Muscle of leg (tissue), 11 donors: ENCODE results near the gene DENND6B. TPM values are rescaled to one million over a fixed set of nuclear protein-coding genes. Genes with fewer than 3 reads are reported as not detected.

Experiments
- DNase-seq: peaks from one replicate; pipeline ENCODE4 v3.0.0; 2013
- H3K27ac ChIP-seq: one replicate; pipeline ENCODE4 v1.5.1; 2013; ENCODE audit warnings: mild to moderate bottlenecking, low read length, control low read depth
- H3K27me3 ChIP-seq: one replicate; pipeline ENCODE4 v1.6.1; 2013; ENCODE audit warnings: low read length; ENCODE audit not compliant: control insufficient read depth, insufficient read depth
- H3K36me3 ChIP-seq: one replicate; pipeline ENCODE4 v1.6.1; 2013; ENCODE audit warnings: low read length; ENCODE audit not compliant: control insufficient read depth, insufficient read depth
- H3K4me1 ChIP-seq: one replicate; pipeline ENCODE4 v1.6.1; 2013; ENCODE audit warnings: low read length; ENCODE audit not compliant: control insufficient read depth, insufficient read depth
- H3K4me3 ChIP-seq: one replicate; pipeline ENCODE4 v1.5.1; 2013; ENCODE audit warnings: low read length, control low read depth
- H3K9me3 ChIP-seq: replicated peaks from 2 replicates; pipeline ENCODE4 v1.6.1; 2013; ENCODE audit warnings: low read depth, low read length; ENCODE audit not compliant: control insufficient read depth
- WGBS: methylation state at CpG from one replicate; pipeline ENCODE4 v1.1.5; 2013; ENCODE audit warnings: missing lambda C conversion rate; ENCODE audit not compliant: insufficient coverage; 5-methylcytosine and 5-hydroxymethylcytosine counted together
- polyA plus RNA-seq, 8 donors: library from polyadenylated mRNA; unstranded; fragments of 120-200 nt; gene quantifications; one replicate each; pipeline versions ENCODE4 v1.2.1 to v1.2.3, GENCODE V29; 2013; ENCODE audit warnings: inconsistent platforms in 1 of 8, low replicate concordance in 1 of 8; ENCODE audit not compliant: insufficient read length in 8 of 8, insufficient read depth in 1 of 8
- total RNA-seq: library from RNA; stranded (reverse); fragments of 120-200 nt; gene quantifications from one replicate; pipeline ENCODE4 v1.2.4, GENCODE V29; 2013

The DENND6B gene
- total and polyA plus RNA-seq, 9 donors: 2.0 to 7.1 (median 4.7) TPM

- Histone ChIP-seq H3K9me3 (no peaks in the 10 kb centered on the region), H3K36me3 (peaks cover 81% of the 10 kb centered on the region), H3K4me3 (no peak overlapping the region), H3K27ac (no peak overlapping the region), H3K27me3 (no peaks in the 10 kb centered on the region), H3K4me1 (peaks cover 8% of the 10 kb centered on the region)
- DNase-seq: no peak
- 92% methylated on average over 31 of the region's 31 CpGs for WGBS
Measured at GRCh38 chr22:50287731-50288130, 39.1 kb downstream of the DENND6B start.

DNA sequence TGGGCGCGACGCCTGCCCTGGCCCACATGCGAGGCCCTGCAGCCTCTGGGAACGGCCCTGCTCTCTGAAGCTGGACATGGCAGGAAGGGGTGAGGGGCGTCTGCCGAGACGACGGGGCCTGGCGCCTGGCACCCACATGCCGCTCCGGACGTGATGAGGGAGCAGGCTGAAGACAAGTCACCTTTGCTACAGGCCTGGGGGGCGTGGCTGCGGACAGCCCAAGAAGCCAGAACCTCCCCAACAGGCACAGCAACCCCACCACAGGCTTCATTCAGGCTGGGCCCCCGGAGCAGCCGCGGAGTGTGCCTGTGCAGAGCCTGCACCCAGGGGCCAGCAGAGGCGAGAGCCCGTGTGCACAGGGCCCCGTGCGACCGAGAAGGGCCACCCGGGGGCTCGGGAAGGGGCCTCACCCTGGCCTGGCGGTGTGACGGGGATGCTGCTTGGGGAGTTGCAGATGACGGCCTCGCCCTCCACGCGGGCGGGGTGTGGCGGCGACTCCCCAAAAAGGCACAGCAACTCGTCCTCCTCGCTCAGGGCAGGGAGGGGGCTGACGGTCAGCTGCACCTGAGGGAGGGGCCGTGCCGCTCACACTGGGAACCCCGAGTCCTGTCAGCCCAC is 40.0 kb downstream of the DENND6B start:
- Histone ChIP-seq H3K27me3 (no peaks in the 10 kb centered on the region), H3K4me3 (no peak overlapping the region), H3K36me3 (peaks cover 87% of the 10 kb centered on the region), H3K4me1 (peaks cover 11% of the 10 kb centered on the region), H3K27ac (no peak overlapping the region), H3K9me3 (no peaks in the 10 kb centered on the region)
- no peak for DNase-seq
- WGBS: 84% methylated on average over 36 of the region's 40 CpGs

GRCh38 chr22:50286275-50286674 is 40.5 kb downstream of the DENND6B start:
- Histone ChIP-seq H3K9me3 (no peaks in the 10 kb centered on the region), H3K27me3 (no peaks in the 10 kb centered on the region), H3K36me3 (peaks cover 89% of the 10 kb centered on the region), H3K4me3 (no peak overlapping the region), H3K27ac (no peak overlapping the region), H3K4me1 (peaks cover 12% of the 10 kb centered on the region)
- no peak for DNase-seq
- 88% methylated on average over 21 of the region's 21 CpGs for WGBS

GRCh38 chr22:50285568-50286229 is 41.1 kb downstream of the DENND6B start:
- H3K36me3 ChIP-seq: peaks cover 89% of the 10 kb centered on the region
- 94% methylated on average over 26 of the region's 34 CpGs for WGBS
- no peak overlapping the region for H3K4me3 ChIP-seq

GRCh38 chr22:50284479-50284878 is 42.3 kb downstream of the DENND6B start:
- Histone ChIP-seq H3K36me3 (peaks cover 89% of the 10 kb centered on the region), H3K4me1 (peaks cover 12% of the 10 kb centered on the region), H3K27ac (no peak overlapping the region), H3K9me3 (no peaks in the 10 kb centered on the region), H3K4me3 (no peak overlapping the region), H3K27me3 (no peaks in the 10 kb centered on the region)
- 90% methylated on average over 13 of the region's 13 CpGs for WGBS
- DNase-seq: no peak

More at GRCh38 chr22:50285568-50286229, 41.1 kb downstream of the DENND6B start:
- no peak overlapping the region for H3K27ac ChIP-seq
- H3K4me1 ChIP-seq: peaks cover 12% of the 10 kb centered on the region
- no peak for DNase-seq
- H3K9me3 ChIP-seq: no peaks in the 10 kb centered on the region
- no peaks in the 10 kb centered on the region for H3K27me3 ChIP-seq

DNA sequence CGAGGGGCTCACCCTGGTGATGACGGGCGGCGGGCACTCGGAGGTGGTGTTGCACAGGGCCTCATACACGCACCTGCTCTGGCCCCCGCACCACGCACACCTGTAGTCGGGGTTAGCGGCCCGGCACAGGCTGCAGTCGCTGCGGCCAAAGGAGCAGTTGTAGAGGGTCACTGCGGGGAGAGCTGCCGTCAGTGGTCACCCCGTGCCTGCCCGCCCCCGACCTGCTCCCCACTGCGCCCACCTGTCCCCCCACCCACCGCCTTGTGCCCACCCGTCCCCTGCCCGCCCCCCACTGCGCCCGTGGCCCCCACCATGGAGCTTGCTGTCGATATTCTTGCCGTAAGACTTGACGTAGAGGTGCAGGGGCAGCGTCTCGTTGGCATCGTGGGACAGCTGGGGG is 43.0 kb downstream of the DENND6B start:
- Histone ChIP-seq H3K9me3 (no peaks in the 10 kb centered on the region), H3K4me3 (no peak overlapping the region), H3K36me3 (peaks cover 89% of the 10 kb centered on the region), H3K27ac (no peak overlapping the region), H3K27me3 (no peaks in the 10 kb centered on the region), H3K4me1 (peaks cover 12% of the 10 kb centered on the region)
- DNase-seq: no peak
- 89% methylated on average over 26 of the region's 30 CpGs for whole genome bisulfite sequencing

DNA sequence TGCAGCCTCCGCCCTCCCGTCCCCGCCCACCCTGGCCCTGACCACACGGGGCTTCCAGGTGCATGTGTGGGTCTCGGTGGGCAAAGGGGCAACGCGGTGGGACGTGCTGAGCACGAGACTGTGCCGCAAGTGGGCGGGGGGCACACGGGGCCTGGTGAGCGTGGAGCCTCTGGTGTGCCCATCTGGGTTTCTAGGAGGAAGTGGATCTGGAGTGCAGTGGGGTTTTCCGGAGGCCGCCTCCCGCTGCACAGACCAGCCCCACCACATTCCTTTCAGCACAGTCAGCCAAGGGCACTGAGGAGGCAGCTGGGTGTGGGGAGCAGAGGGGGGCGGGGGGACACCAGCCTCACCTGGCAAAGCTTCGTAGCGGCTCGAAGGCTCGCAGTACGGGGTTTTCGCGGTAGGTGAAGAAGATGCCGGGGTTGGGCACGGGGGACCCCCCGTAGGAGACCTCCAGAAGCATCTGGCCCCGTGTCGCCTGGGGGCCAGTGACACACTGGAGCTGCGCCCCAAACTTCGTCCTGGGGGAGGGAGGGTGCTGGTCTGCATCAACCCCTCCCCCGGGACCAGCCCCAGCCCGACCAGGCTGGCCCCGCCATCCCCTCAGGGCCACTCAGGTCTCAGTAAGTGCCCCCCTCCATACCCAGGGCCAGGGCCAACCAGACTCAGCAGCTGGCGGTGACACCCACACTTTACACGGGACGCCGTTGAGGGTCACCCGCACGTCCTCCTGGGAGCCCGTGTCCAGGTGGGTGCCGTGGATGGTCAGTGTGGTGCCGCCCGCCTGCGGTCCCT is 44.3 kb downstream of the DENND6B start:
- Histone ChIP-seq H3K4me3 (no peak overlapping the region), H3K36me3 (peaks cover 89% of the 10 kb centered on the region), H3K4me1 (peaks cover 12% of the 10 kb centered on the region), H3K27ac (peak overlapping the region; percentile 3), H3K27me3 (no peaks in the 10 kb centered on the region), H3K9me3 (no peaks in the 10 kb centered on the region)
- 88% methylated on average over 22 of the region's 45 CpGs for WGBS
- DNase-seq: no peak

GRCh38 chr22:50281957-50282356 is 44.9 kb downstream of the DENND6B start:
- Histone ChIP-seq H3K27ac (peak overlapping the region; percentile 3), H3K9me3 (no peaks in the 10 kb centered on the region), H3K36me3 (peaks cover 84% of the 10 kb centered on the region), H3K4me3 (no peak overlapping the region), H3K4me1 (peaks cover 12% of the 10 kb centered on the region), H3K27me3 (no peaks in the 10 kb centered on the region)
- 79% methylated on average over 23 of the region's 25 CpGs for WGBS
- no peak for DNase-seq

GRCh38 chr22:50281384-50281760 is 45.4 kb downstream of the DENND6B start:
- 93% methylated on average over 36 of the region's 36 CpGs for WGBS
- no peak overlapping the region for H3K4me3 ChIP-seq
- no peak for DNase-seq
- H3K27me3 ChIP-seq: no peaks in the 10 kb centered on the region
- H3K36me3 ChIP-seq: peaks cover 84% of the 10 kb centered on the region
- no peaks in the 10 kb centered on the region for H3K9me3 ChIP-seq
- H3K27ac ChIP-seq: no peak overlapping the region
- H3K4me1 ChIP-seq: peaks cover 12% of the 10 kb centered on the region

DNA sequence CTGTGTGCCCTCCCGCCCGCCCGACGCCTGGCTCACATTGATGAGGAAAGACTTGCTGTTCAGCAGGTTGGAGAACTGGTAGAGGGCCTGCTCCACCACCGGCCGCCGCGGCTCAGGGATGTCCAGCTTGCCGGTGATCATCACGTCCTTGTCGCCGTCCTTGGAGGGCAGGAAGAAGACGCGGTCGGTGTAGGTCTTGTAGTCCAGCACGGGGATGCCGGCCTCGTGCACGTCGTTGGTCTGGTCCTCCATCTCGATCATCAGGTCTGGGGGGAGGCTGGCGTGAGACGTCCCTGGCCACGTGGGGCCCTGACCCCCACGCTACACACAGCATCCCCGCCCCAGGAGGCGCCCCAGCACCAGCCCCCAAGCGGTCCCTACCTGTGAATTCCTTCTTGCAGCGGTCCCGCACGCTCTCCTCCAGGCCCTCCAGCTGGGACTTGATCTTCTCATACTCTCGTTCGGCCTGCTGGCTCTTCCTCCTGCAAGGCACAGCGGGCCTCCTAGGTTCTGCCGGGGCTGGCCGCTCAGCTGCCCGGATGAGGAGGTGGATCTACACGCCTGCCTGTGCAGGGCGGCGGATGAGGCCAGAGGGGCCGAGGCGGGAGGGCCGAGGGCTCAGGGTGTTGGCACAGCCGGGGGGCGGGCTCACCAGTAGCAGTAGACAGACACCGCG is 46.0 kb downstream of the DENND6B start:
- WGBS: 93% methylated on average over 39 of the region's 47 CpGs
- no peak overlapping the region for H3K27ac ChIP-seq
- DNase-seq: no peak
- no peak overlapping the region for H3K4me3 ChIP-seq
- H3K9me3 ChIP-seq: no peaks in the 10 kb centered on the region
- H3K36me3 ChIP-seq: peaks cover 83% of the 10 kb centered on the region
- H3K4me1 ChIP-seq: peaks cover 12% of the 10 kb centered on the region
- no peaks in the 10 kb centered on the region for H3K27me3 ChIP-seq
